Left renal cortex interstitium (tissue), 4 donors: ENCODE results near the gene SMCO3. TPM values are rescaled to one million over a fixed set of nuclear protein-coding genes. Genes with fewer than 3 reads are reported as not detected.

Experiments used
- polyA plus RNA-seq, 4 donors: library from polyadenylated mRNA; unstranded; fragments of 120-200 nt; gene quantifications; one replicate each; pipeline ENCODE4 v1.2.1, GENCODE V29; 2013; ENCODE audit not compliant: insufficient read length in 4 of 4

The SMCO3 gene
- polyA plus RNA-seq, 4 donors: 2.2 to 3.1 (median 2.6) TPM

Other genes with a start within 250 kb of the SMCO3 start
- 10 to 100 TPM; 33.9 to 48.4 (median 39.7) TPM for gene PLBD1, start 246.3 kb downstream of the SMCO3 start, polyA plus RNA-seq
- under 1 TPM; 0.43 to 0.65 (median 0.54) TPM for gene GUCY2C, start 117.6 kb downstream of the SMCO3 start, polyA plus RNA-seq
- 100 to 1,000 TPM in 2 of 4 donors, 10 to 100 TPM in 2; 93.5 to 120 (median 103) TPM for gene WBP11, start 10.7 kb downstream of the SMCO3 start, polyA plus RNA-seq
- gene C12orf60, start 10.5 kb downstream of the SMCO3 start, polyA plus RNA-seq: 1 to 10 TPM; 3.9 to 5.4 (median 4.6) TPM
- under 1 TPM; 0.07 to 0.68 (median 0.17) TPM for gene ART4, start 29.3 kb upstream of the SMCO3 start, polyA plus RNA-seq
- 10 to 100 TPM; 29.4 to 65.6 (median 41.6) TPM for gene MGP, start 71.7 kb upstream of the SMCO3 start, polyA plus RNA-seq
- gene ERP27, start 124.4 kb upstream of the SMCO3 start, polyA plus RNA-seq: 10 to 100 TPM; 20.5 to 26.6 (median 25.7) TPM
- 10 to 100 TPM; 44.5 to 64.5 (median 47.8) TPM for gene ARHGDIB, start 147.4 kb upstream of the SMCO3 start, polyA plus RNA-seq
- gene PDE6H, start 158.9 kb upstream of the SMCO3 start, polyA plus RNA-seq: not detected